NCI-H187 (cell line): Measurements from ENCODE around the gene DBT.

Experiments
- DNase-seq, 2 experiments: peaks; one replicate each; lab custom pipeline; 2025; lab: John Stamatoyannopoulos, UW

Gene DBT

GRCh38 chr1:100188617-100189016, 61.0 kb downstream of the DBT start:
- DNase-seq = peak in 1 of 2 experiments; percentile 42

GRCh38 chr1:100187912-100188311, 61.7 kb downstream of the DBT start:
- DNase-seq = no peak

- no peak for DNase-seq
These were observed 65.1 kb downstream of the DBT start for GRCh38 chr1:100184536-100184935.

GRCh38 chr1:100183370-100183769, 66.3 kb downstream of the DBT start:
- no peak for DNase-seq

- no peak for DNase-seq
These were observed 71.5 kb downstream of the DBT start, which contains the start of gene LRRC39 for GRCh38 chr1:100178091-100178490. LRRC39 (minus strand) TSS chr1:100178256; CDS start chr1:100168516, 9,740 bp downstream.

GRCh38 chr1:100177295-100178041, 72.2 kb downstream of the DBT start:
- no peak for DNase-seq

- no peak for DNase-seq
These were observed 81.6 kb downstream of the DBT start for GRCh38 chr1:100168051-100168450.

- DNase-seq = no peak
These were observed 84.9 kb downstream of the DBT start for GRCh38 chr1:100164702-100165101.

- DNase-seq = no peak
These were observed 85.4 kb downstream of the DBT start for GRCh38 chr1:100164216-100164615.

- no peak for DNase-seq
These were observed 86.8 kb downstream of the DBT start for GRCh38 chr1:100162881-100163280.

- no peak for DNase-seq
These were observed 97.4 kb downstream of the DBT start for GRCh38 chr1:100152271-100152670.

- no peak for DNase-seq
These were observed 98.0 kb downstream of the DBT start for GRCh38 chr1:100151679-100152078.

GRCh38 chr1:100147875-100148274, 101.8 kb downstream of the DBT start:
- DNase-seq = no peak

- DNase-seq = no peak
These were observed 102.7 kb downstream of the DBT start for GRCh38 chr1:100146958-100147357.

GRCh38 chr1:100145116-100145515, 104.5 kb downstream of the DBT start:
- no peak for DNase-seq

- no peak for DNase-seq
These were observed 107.3 kb downstream of the DBT start for GRCh38 chr1:100142343-100142742.

GRCh38 chr1:100141192-100141591, 108.4 kb downstream of the DBT start:
- no peak for DNase-seq

- DNase-seq = no peak
These were observed 112.0 kb downstream of the DBT start for GRCh38 chr1:100137602-100138001.
